Amniotic stem cell (primary cell): ENCODE data around the gene ELOVL7.
"Not testable (repeated sequence)": the region's sequence is repeated elsewhere in the genome, so short reads cannot be mapped to it uniquely, and the experiment has no call there.

Source experiments
- DNase-seq: peaks from one replicate; lab custom pipeline; 2025; lab: John Stamatoyannopoulos, UW

ELOVL7 gene

DNA sequence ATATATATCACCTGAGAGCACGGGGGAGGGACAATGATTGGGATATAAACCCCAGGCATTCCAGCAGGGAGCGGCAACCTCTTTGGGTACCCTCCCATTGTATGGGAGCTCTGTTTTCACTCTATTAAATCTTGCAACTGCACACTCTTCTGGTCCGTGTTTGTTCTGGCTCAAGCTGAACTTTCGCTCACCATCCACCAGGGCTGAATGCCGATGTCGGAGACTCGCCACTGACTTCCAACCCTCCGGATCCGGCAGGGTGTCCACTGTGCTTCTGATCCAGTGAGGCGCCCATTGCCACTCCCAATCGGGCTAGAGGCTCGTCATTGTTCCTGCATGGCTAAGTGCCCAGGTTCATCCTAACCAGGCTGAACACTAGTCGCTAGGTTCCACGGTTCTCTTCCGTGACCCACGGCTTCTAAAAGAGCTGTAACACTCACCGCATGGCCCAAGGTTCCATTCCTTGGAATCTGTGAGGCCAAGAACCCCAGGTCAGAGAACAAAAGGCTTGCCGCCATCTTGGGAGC, 48.6 kb downstream of the ELOVL7 start:
- not testable (repeated sequence) for DNase-seq

DNA sequence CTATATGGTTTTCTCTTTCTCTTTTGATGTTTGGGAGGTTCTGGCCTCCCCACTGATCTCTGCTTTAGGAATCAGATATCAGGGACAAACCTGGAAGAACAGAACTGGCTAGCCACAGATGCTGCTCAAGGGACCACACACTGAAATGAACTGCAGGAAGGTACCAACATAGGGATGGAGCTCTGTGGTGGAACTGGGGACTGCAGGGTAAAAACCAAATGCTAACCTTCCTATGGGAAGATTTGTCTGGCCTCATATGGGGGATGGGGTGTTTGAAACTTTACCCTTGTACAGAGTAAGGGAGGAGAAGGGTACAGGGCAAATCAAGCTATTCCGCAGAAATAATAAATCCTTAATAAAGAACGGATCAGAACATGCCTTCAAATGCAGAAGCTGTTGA, 49.4 kb downstream of the ELOVL7 start:
- DNase-seq: no peak

DNA sequence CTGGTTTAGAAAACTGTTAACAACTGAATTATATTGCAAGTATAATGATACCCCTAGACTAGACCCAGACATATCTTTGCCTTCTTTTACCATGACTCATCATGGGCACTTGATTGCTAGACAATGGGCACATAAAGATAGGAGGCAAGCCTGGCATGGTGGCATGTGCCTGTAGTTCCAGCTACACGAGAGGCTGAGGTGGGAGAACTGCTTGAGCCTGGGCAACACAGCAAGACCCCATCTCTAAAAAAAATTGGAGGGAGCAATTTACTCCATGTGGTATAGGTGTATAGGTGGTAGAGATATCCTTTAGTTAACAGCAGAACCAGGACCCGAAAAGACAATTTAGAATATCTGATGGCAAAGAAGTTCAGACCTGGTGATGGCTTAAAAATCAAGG, 51.6 kb downstream of the ELOVL7 start:
- no peak for DNase-seq

DNA sequence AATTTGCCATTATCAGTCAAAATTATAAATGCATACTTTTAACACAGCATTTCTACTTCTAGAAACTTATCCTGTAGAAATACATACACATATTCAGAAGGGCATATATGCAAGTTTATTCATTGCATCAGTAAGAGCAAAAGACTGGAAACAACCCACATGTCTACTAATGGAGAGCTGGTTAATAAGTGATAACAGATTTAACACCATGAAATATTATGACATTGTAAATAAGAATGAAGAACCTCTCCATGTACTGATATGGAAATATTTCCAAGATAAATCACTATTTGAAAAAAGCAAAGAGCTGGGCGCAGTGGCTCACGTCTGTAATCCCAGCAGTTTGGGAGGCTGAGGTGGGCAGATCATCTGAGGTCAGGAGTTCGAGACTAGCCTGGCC, 54.5 kb downstream of the ELOVL7 start:
- no peak for DNase-seq

DNA sequence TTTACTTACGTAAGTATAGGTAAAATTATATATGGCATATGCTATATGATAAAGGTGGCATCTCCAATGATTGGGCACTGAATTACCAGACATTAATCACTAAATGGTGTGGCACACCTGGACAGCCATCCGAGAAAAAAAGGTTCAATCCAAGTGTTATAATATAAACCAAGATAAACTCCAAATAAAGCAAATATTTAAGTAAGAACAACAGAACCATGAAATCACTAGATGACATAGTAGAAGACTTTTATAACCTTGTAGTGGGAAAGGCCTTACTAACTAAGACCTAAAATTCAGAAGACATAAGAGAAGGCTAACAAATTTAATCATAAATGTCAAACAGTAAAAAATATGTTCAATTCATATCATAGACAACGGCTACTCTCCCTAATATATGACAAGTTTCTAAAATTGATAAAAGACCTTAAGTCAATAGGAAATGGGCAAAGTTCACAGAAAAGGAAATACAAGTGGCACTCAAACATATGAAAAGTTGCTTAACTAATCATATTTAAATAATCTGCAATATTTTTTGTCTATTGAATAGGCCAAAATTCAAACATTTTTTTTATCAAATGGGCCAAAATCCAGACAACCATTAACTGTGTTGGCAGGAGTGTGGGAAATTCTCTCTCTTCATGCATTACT, 55.1 kb downstream of the ELOVL7 start:
- no peak for DNase-seq

DNA sequence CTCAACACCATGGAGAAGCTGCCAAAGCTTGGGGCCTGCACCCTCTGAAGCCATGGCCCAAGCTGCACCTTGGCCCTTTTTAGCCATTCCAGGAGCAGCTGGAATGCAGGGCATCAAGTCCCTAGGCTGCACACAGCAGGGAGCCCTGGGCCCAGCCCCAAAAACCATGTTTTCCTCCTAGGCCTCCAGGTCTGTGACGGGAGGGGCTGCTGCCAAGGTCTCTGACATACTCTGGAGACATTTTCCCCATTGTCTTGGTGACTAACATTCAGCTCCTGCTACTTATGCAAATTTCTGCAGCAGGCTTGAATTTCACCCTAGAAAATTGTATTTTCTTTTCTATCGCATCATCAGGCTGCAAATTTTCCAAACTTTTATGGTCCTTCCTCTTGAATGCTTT, 64.6 kb downstream of the ELOVL7 start:
- DNase-seq: no peak

DNA sequence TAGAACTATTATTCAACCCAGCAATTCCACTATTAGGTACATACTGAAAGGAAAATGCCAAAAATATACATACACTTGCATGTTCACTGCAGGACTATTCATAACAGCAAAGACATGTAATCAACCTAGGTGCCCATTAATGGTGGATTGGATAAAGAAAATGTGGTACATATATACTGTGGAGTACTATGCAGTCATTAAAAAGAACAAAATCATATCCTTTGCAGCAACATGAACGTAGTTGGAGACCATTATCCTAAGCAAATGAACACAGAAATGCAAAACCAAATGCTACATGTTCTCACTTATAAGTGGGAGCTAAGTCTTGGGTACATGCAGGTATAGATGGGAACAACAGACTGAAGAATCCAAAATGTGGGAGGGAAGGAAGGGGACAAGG, 67.7 kb downstream of the ELOVL7 start:
- DNase-seq: no peak

DNA sequence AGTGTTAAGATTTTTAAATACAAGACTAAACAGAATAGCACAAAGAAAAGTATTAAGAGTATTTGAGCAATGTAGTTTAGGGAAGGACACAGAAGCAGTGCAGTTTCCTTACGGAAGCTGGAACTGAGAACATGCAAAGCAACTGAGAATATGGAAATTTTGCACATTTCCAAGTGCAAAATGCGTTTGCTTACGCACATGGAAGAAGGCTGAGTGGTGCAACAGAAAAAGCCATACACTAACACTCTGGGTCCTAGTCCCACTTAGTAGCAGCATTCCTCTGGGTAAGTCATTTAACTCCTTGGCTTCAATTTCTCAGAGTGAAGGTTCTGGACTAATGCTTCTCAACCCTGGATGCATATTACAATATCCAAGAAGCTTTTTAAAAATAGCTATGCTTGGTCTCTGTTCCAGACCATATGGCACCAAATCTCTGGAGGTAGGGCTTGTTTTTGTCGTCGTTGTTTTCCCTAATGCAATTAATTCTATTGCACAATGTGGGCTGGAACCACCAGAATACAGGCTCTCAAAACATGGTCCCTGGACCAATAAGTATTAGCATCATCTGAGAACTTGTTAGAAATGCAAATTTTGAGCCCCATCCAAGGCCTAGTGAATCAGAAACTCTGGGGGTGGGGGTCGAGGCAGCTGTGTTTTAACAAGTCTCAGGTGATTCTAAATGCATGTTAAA, 78.9 kb downstream of the ELOVL7 start:
- DNase-seq: no peak

DNA sequence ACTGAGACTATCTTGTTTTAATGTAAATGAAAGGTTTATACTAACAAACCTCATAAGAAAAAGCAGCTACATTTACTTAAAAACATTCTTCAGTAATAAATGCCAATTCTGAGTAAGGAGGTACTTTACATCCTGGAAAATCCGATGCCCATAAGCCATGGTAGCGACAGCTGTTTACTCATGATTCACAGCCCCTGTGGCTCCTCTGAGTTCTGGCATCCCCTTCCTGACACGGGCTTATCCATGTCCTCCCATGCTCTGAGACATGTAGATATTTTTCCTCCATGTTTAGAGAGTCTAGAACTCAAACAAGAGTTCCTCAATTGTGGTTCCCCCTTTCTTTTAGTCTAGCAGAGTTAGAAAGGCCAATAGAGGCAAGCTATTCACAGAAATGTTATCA, 81.0 kb downstream of the ELOVL7 start:
- DNase-seq: no peak

DNA sequence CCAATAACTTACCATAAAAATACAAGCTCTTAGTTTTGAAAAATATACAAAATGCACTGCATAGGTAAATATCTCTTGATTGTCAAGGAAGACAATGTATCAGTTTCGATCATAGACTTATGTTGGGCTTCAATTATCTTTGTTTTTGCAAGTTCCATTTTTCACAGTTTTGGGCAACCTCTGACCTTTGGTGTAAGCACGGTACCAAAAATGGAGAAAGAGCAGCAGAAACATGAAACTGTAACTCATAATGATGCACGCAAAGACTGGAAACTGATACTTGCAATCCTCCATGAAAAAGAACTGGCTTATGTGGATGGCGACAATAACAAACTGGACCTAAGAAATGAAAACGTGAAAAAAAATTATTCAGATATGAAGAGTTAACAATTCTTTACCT, 89.6 kb downstream of the ELOVL7 start:
- DNase-seq: no peak

DNA sequence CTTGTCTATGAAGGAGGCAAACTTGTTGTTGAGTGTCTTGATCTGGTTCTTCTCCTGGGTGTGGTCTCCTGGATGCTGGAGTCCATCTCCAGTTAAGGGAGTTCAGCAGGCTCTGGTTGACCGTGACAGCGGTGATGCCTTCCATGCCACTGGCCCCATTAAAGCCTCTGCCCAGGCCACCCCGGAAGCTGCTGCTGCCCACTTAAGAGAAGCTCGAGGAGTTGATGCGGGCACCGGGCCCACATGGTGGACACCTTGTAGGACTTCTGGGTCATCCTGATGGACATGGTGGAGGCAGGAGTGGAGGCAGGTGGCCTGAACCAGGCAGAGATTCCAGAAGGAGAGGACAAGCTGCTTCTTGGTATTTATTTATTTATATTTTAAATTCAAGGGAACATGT, 99.4 kb downstream of the ELOVL7 start:
- no peak for DNase-seq

DNA sequence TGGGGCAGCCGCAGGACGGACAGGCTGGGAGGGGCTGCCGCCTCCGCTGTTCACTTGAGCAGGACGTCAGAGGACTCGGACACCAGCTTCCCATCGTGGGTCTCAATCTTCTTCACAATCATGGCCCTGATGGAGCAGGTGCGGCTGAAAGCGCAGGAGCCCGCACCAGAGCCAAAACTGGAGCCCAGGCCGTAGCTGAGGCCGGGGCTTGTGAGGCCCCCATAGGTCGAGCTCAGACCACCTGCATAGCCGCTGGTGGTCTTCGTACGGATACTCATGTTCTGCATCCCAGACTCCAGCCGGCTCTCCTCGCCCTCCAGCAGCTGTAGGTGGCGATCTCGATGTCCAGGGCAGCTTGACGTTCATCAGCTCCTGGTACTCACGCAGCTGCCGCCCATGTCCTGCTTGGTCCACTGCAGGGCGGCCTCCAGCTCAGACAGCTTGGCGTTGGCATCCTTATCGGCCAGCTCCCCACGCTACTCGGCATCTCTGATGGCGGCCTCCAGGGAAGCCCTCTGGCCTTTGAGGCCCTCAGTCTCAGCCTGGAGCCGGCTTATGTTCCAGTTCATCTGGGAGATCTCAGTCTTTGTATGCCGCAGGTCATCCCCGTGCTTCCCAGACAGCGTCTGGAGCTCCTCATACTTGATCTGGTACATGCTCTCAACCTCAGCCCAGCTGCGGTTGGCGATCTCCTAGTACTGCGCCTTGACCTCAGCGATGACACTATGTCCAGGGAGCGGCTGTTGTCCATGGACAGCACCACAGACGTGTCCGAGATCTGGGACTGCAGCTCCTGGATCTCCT, 100.4 kb downstream of the ELOVL7 start:
- DNase-seq: no peak

DNA sequence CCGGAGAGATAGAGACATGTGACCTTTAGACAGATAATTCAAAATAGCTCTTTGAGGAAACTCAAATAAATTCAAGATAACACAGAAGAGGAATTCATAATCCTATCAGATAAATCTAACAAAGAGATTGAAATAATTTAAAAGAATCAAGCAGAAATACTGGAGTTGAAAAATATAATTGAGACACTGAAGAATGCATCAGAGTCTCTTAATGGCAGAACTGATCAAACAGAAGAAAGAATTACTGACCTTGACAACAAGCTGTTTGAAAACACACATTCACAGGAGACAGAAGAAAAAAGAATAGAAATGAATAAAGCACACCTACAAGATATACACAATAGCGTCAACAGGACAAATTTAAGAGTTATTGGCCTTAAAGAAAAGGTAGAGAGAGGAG, 103.7 kb downstream of the ELOVL7 start:
- no peak for DNase-seq

DNA sequence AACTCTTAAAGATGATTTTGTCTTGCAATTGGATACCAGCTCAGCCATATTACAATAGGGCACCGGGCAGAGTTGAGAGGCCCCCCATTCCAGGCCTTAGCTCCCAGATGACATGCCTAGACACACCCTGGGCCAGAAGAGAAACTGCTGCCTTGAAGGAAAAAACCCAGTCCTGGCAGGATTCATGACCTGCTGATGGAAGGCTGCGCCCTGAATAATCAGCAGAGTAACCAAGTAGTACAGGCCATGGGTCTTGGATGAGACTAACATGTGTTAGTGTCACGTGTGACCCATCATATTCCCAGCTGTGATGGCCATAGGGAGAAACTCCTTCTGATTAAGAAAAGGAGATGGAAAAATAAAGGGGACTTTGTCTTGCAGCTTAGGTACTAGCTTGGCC, 105.1 kb downstream of the ELOVL7 start:
- DNase-seq: no peak

DNA sequence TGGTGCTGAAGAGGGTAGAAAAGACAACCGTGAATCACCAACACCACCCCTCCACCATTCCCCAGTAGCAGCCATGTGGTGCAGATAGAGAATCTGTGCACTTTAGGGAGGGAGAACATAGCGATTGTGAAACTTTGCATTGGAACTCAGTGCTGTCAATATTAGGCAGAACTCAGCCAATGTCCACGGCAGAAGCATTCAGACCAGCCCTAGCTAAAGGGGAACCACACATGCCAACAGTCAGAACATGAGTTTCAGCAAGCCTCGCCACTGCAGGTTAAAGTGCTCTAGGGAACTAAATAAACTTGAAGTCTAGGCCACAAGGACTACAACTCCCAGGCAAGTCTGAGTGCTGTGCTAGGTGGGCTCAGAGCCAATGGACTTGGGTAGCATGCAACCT, 105.6 kb downstream of the ELOVL7 start:
- no peak for DNase-seq

DNA sequence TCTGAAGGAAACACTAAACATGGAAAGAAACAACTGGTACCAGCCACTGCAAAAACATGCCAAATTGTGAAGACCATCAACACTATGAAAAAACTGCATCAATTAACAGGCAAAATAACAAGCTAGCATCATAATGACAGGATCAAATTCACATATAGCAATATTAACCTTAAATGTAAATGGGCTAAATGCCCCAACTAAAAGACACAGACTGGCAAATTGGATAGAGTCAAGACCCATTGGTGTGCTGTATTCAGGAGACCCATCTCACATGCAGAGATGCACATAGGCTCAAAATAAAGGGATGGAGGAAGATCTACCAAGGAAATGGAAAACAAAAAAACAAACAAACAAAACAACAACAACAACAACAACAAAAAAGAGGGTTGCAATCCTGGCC, 113.2 kb downstream of the ELOVL7 start:
- not testable (repeated sequence) for DNase-seq

DNA sequence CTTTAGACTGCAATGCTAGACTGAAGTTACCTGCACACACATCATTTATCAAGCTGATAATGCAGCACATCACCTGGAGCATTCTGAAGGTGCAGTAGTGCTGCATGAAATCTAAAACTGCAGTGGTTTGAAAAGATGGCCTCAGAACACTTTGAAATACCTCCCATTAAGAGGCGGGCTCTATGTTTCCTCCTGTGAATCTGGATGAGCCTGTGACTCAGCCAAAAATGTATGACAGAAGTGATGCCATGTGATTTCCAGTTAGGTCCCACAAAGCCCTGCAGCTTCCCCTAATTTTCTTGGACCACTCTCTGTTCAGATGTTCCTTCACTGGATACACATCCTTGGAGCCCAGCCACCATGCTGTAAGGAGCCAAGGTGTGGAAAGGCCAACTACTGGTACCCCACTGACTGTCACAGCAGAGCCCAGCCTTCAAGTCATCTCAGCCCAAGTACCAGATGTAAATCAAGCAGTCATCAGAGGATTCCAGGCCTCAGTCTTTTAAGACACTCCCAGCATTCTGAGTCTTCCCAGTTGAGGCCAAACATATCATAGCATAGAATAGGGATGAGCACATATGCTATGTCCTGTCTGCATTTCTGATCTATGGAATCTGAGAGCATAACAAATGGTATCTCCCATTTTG, 116.9 kb downstream of the ELOVL7 start:
- no peak for DNase-seq

DNA sequence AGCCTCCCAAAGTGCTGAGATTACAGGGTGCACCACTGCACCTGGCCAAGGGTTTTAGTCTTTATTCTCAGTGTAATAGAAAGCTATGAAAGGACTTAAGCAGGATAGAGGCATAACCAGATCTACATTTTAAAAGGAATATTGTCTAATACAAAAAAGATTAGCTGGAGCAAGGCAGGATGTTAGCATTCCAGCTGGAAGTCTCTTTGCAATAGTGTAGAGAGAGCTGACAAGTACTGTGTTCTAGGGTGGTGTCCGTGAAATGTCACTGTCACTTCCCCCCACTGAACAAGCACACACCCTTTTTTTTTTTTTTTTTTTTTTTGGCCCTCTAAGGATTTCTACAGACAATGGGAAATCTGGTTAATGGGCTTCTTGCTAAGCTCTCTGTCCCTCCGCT, 119.9 kb downstream of the ELOVL7 start:
- no peak for DNase-seq

DNA sequence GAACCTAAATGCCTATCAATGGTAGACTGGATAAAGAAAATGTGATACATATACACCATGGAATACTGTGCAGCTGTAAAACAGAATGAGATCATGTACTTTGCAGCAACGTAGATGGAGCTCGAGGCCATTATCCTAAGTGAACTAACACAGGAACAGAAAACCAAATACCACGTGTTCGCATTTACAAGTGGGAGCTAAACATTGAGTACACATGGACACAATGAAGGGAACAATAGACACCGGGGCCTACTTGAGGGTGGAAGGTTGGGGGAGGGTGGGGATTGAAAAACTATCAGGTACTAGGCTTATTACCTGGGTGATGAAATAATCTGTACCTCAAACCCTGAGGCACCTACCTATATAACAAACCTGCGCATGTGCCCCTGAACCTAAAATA, 121.7 kb downstream of the ELOVL7 start:
- DNase-seq: no peak

DNA sequence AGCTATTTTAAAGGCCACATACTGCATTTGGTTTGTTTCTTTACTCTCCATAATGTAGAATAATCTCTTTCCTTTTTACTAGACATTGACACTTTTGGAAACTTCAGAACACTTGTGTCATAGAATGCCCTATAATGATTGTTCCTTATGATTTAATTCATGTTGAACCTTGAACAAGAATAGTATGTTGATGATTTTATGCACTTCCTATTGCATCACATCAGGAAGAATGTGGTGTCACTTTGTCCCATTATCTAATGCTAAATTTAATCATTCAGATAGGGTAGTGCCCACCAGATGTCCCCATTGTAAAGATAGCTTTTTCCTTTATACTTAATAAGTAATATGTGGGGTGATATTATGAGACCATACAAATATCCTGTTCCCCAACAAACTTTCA, 124.7 kb downstream of the ELOVL7 start:
- no peak for DNase-seq

DNA sequence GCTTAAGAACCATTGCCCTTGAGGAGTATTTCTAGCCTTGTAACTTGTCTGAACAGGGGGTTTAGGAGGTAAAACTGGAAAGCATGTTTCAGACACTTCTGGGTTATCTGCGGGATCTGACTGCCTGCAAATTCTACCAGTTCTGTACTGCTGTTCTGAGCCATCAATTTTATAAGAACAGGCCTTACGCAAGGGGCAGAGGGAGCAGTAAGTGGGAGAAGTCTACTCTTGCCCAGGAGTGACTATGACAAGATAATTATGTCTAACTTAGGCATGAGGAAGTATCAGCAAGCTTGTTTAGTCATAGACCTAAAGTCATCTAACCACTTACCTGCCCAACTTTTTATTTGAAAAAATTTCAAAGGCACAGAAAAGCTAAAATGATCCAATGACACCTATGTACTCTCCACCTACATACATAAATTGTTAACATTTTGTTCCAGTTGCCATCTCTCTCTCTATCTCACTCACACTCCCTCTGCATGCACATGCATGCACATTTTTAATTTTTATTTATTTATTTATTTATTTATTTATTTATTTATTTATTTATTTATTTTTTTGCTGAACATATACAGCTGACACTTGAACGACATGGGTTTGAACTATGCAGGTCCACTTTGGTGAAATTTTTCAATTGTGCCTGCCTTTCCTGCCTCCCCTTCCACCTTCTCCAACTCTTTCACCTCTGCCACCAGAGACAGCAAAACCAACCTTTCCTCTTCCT, 125.7 kb downstream of the ELOVL7 start:
- DNase-seq: no peak
